Stimulated activated CD8-positive, alpha-beta memory T cell treated with anti-CD3 and anti-CD28 coated beads, Interleukin-12 subunit alpha, Interleukin-12 subunit beta, amount 100 ng/mL, for 24 hours (primary cell): ENCODE data around the gene CALB2.

Experiments
- DNase-seq: peaks from one replicate; pipeline ENCODE4 v3.0.0-alpha.2; 2020; ENCODE audit errors: extremely low read depth

Gene CALB2

DNA sequence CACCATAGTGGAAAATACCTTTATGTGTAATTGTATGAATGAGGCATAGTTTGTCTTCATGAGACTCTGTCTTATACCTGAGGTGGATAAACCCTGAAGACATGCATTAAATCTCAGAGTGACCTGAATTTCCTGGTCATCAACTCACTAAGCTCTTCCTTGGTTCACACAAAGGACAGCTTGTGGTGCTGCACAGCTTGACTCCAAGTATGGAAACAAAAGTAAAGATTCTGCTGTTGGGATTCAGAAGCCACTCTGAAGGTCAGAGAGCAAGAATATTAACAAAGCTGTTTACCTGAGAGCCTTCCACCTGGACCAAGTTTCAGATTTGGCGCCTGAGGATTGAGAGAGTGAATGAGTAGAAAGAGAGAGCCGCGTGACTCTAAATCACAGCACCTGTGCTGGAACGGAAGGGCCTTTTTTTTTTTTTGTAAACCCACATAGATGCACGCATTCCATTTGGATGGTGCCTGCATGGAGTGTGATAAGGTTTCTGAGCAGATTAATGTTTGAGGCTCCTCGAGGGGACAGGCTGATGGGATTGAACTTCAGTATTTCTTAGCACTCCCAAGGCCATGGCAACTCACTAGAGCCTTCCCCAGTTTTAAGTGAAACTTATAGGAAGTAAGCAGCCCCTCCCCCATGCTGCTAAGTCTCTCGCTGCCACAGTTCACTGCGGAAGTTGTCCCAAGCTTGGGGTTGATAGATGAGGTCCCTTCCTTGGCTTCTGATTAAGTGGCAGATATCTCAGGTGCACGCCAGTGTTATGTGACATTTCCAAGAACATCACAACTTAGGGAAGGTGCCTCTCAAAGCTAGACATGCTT is 28.7 kb downstream of the CALB2 start:
- DNase-seq = no peak

DNA sequence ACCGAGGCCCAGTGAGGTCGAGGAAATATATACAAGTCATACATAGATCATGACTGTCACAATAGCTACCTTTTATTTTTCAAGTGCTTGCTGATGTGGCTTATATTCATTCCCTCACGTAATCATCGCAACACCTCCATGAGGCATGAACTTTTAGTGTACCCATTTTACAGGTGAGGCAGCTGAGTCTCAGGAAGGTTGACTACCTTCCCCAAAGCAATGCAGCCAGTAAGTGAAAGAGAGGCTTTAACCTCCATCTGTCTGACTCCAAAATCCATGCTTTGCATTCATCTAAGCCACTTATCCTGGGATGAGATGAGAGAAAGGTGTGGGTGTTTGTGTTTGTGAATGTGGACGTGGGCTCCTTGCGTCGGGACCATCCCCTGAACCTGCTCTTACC is 30.8 kb downstream of the CALB2 start:
- DNase-seq = no peak

DNA sequence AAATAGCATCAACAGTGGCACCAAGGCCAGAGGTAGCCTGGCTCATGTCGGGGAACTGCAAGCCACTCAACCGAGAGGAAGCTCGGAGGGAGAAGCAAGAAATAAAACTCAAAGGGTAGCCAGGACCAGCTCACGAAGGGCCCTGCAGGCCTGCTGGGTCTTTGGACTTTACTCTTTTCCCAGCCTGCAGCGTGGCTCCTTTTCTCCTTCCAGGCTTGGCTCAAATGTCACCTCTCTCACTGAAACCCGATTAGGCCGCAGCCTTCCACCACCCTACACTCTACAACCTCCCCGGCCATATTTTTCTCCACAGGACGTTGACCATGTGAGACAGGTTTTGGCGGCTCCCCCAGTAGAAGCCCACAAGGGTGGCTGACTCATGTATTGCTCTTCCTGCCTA is 38.1 kb downstream of the CALB2 start:
- DNase-seq = no peak

DNA sequence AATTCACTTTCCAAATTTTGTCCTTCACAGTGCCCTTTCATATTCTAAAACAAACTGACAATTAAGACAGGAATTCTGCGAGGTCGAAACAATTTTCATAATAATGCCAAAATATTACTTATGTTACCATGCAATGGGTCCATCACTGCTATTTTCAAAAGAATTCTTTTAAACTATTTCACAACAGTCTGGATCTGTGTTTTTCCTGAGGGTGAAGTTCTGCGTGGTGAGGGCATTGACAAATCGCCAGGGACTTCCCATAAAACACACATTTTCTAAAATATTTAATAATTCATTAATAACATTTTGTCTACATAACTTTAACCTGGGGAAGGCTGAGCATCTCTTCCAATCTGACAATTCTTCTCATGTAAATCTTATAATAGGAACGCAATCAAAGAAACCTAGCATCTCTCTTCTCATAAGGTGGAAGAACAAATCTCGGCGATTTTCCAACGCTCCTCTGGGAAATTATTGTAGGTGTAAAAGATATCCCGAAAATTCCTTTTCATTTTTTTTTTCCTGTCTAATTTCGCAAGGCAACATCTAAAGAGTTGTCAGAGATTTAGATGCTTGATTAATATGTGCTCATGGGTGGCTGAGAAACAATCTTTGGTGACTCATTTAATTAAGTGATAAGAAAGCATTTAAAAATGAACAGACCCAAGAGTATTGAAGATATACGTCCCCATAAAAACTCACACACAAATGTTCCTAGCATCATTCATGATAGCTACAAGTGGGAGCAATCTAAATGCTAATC is 41.5 kb downstream of the CALB2 start:
- DNase-seq = no peak

DNA sequence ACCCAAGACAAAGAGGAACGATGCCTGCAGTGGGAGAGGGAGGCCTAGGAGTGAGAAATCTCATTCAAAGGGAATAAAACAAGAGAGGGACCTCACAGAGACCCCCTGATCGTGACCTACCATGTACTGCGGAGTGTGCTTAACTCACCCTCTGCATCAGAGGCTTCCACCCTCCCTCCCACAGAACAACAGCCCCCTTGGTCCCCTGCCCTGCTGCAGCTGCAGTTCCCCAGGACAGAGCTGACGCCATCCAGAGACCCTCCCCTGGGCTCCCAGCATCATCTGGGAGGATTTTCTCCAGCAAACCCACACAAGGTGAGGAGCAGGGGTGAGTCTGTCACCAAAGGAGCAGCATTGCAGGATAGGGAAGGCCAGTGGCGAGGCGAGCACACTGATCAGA is 43.5 kb downstream of the CALB2 start:
- DNase-seq = no peak

DNA sequence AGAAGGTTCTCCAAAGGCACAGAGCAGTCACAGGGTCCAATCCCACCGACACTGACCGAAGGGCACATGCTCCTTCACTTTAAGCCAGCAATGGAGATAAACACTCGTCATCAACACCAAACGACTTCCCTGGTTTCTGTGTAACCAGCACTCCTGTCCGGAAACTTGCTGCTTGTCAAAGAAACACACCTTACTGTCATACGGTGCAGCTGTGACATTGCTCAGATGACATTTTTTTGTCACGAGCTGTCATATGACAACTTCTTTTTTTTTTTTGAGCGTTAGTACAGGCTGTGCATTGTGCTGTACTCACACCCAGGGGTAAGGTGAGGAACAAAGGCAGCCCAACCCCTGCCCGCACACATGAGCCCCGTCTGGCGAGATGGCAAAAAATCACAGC is 44.2 kb downstream of the CALB2 start:
- no peak for DNase-seq

DNA sequence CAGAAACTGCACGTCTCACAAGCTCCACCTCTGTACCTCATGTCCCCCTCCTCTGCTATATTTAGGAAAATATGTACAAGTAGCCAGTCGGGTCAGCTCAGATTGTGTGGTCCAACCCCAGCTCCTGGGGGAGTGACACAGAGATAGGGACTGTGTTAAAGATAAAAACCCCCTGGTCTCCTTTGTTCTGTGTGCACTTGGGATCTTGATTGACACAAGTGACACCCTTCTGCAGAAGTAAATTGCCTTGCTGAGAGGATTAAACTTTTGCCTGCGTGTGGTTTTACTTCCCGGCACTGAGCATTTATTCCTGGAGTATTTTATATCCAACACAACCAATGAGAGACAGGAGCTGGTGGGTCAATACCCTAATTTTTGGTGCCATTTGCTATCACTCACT is 45.8 kb downstream of the CALB2 start:
- no peak for DNase-seq

DNA sequence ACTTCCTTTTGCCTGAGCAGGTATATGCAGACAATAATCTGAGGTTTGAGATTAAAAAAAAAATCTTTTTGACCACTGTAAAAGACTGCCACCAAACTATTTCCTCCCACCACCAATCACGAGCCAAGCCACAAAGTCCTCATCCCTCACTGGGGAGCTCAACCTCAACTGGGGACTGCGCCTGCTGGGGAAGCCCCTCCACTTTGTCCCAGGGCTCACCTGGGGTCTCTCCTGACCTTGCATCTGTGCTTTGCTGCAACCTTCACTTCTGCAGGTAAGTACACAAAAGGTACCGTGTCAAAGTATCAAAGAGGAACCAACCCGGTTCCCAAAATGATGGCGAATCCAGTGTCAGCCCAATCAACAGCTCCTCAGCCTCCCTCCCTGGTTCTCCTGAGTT is 47.8 kb downstream of the CALB2 start:
- no peak for DNase-seq

DNA sequence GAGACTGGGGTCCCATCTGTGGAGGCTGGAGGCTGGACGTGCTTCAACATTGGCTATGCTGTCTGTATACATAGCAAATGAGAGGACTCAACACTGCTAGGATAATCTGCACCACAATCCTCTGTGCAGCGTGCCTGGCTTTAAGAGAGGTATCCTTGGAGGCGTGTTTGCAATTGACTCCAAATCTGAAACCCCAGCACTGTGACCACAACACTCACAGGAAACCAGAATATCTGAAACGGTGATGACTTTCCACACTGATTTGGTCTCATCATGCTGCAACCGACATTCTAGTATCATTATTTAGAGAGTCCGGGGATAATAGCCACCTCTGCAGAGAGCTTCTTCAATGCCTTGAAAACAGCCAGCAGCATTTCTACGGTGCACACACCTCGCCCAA is 48.2 kb downstream of the CALB2 start:
- DNase-seq = no peak

DNA sequence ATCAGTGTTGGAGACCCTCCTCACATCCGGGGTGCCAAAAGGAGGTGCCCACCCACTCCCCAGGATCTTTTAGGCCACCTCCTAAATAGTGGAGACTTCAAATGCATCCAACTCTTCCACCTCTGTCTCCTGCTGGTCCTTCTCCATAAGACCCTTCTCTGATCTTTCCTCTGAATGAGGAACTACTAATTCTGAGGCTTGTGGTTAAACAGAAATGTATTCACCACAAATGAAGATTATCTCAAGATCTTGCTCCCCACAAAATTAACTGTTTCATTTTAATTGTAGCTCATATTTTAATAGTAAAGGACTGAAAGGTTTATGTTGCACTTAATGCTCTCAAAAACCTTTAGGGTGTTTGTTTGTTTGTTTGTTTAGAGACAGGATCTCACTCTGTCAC is 49.2 kb downstream of the CALB2 start:
- no peak for DNase-seq

DNA sequence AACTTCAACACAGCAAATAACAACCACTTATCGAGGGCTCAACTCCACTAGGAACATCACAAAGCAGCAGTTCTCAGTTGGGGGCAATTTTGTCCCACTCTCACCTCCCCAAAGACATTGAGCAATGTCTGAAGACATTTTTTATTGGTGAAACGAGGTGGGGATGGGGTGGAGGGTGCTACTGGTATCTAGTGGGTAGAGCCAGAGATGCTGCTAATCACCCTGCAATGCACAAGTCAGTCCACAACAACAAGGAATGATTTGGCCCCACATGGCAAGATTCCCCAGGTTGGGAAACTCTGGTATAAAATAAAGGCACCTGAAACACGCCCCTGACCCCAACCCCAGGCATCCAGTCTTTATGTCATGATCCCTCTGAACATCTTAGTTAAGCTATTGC is 50.0 kb downstream of the CALB2 start:
- DNase-seq = no peak

DNA sequence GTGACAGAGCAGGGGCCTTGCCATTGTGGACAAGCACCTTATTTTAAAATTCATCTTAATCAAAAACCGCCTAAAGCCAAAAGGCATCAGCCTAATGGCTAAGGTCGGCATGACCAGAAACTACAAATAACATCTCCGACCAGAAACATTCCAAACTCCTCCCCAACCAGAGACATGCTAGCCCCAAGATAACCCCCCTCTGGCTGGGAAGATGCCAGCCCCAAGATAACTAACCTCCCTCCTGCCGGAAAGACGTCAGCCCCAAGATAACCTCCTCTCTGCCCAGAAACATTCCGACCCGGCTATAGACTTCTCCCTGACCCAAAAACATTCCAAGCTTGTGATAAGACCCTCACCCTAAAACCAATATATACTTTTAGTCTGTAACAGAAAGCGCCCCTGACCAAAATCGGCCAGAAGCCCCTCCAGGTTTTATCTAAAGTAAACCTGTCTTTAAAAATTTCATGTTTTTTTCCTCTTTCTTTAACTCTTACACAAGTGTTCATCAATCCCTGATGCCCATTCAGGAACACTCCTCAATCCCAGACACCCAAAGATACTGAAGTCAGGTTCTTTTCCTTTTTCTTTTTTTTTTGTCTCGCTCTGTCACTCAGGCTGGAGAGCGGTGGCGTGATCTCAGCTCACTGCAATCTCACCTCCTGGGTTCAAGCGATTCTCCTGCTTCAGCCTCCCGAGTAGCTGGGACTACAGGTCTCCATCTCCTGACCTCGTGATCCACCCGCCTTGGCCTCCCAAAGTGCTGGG is 50.7 kb downstream of the CALB2 start:
- DNase-seq = no peak

DNA sequence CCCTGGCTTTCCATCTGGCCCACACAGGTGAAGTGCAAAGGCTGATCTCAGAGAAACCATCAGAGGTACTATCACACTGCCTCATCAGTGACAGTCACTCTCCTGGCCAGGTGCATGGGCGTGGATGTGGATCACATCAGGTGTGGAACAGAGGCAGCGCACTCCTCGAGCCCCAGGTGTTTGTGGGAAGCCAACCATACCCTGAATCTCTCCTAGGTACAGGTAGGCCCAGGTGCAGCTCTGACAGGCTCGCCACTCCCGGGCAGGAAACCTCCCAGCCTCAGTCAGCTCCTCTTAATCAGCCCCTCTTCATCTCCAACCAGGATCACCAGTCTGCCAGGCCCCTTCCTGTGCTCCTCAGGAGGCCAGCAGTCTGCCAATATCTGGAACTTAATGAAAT is 51.6 kb downstream of the CALB2 start:
- no peak for DNase-seq

DNA sequence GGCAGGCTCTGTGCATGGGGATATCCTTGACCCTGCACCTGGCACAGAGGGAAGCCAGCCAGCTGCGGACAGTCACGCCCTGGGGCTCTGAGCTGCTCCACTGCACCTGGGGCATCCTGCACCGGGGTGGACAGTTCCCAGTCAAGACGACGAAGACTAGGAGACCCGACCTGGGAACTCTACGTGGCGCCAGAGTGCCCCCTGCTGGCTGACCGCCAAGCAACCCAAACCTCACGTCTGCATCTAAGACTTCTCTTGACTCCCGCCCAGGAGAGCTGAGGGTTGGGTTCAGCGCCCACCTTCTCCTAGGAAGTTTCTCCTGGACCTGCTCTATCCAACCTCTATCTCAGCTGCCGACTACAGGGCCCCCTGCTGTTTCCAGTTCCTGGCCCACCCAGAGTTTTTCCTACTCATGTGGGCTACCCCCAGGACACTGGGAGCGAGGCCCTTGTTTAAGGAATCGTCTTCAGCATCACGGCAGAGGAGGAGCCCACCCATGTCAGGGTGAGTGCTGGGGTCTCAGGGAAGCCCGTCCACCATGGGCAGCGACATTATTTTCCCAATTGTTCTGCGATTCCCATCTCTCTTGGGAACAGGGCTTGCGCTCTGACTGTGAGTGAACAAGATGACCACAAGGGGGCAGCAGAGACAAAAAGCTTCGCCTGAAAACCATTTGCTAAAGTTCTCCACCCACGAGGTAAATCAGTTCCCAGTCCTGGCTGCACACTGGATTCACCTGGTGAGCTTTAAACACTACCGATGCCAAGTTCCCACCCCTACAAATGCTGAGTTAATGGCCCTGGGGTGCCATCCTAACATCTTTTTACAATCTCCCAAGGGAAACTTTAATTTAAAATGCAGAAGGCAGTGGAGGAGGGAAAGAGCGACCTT is 54.0 kb downstream of the CALB2 start:
- DNase-seq = no peak

DNA sequence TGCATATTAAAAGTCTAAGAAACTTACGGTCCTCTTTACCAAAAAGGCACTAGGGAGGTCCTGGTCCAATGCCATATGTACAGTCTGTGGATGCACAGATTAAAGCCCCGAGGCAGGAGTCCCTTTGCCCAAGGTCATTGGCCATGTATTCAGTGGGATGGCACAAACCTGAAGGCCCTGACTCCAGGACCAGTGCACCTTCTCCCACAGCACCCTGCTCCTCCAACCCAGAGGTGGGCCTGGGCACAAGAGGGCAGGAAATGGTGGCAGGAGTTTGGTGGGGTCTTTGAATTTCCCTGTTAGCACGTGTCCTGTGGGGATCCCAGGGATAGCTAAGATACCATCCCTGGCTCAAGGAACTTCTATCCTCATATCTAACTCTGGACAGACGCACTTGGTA is 54.8 kb downstream of the CALB2 start:
- no peak for DNase-seq

DNA sequence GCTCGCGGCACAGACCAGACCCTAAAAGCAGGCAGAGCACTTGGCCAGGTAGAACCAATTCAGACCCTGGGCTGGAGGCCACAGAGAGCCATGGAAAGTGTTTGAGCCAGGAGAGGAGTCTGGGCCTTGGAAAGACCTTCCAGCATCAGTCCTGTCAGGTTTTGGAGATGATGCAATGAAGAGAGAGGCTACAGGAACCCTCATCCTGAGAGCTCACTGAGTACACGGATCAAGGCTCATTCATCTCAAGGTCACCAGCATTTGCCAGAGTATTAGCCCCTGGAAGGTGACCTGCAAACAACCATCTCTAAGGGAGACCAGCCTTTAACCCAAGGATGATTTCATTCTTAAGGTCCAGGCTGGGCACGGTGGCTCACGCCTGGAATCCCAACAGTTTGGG is 55.5 kb downstream of the CALB2 start:
- no peak for DNase-seq

DNA sequence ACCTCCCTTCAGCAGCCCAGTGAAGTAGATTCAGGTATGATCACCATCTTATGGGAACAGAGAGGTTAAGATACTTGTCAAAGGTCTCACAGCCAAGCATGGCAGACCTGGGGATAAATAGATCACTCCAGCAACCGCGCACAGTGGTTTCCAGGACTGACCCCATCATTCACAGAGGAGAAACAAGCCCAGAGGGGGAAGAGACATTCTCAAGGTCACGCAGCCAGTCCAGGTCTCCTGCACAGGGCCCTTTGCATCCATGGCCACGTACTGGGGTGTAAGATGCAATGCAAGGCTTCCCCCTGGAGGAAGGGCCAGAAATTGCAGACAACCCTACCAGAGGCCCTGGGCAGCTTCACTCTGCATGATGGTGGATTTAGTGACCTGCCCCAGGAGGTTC is 63.4 kb downstream of the CALB2 start:
- no peak for DNase-seq

DNA sequence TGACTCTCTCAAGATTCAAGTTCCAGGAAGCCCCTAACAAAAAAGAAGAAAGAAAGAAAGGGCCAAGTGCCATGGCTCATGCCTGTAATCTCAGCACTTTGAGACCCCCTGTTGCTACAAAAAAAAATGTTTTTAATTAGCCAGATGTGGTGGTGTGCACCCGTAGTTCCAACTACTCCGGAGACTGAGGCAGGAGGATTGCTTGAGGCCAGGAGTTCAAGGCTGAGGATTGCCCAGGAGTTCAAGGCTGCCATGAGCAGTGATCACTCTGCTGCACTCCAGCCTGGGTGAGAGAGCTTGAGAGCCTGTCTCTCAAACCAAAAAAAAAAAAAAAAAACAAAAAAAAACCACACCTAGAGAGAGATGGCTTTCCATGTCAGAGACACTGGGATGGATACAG is 64.5 kb downstream of the CALB2 start:
- no peak for DNase-seq

DNA sequence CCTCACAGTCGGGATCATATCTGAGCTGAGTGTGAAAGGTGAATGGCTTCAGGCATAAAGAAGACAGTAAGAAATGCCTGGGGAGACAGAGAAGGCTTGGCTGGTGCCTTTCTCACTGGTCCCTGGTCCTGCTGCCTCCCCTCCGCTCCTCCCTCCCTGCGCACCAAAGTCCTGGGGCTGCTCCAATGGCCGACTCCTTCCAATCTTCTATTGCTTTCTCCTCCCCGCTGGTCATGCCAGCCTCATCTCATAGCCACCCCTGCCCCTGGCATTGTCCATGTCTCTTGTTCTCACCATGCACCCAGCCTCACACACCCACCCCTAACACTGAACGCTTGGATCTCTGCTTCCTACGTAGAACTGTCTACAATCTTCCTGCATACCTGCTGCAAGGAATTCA is 65.3 kb downstream of the CALB2 start:
- DNase-seq = no peak

DNA sequence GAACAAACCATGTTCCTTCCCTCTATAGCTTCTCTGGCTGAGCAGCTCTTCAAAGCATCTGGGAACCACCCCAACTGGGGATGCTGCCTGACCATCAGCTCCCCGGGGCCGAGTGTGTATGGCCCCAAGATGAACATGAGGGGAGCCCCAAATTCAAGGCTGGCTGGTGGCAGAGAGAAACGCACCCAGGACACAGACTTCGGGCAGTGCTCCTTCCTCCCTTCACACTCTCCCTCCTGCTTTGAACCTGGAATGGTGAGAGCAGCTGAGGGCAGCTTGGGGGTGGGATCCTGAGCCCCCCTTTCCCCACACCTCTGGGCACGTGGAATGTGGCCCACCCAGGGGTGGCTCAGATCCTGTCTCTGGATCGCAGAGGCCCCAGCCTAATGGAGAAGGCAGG is 66.1 kb downstream of the CALB2 start:
- no peak for DNase-seq

DNA sequence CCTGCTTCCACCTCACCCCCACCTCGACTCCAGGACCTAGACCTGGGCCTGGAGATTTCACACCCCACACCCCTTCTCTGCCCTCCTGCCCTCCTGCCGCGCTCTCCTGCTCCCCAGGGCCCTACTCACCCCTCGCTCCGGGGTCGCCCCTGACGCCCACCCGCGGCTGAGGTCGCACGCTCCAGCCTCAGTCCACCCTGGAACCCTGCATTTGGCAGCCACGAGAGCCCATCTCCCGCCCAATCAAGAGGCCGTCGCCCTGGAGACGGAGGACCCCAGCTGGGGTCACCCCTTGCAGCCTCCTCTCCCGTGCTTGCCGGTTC is 67.2 kb downstream of the CALB2 start:
- no peak for DNase-seq
